Ascending aorta (tissue), 2 donors: ENCODE results near the gene MAGI3. TPM values are rescaled to one million over a fixed set of nuclear protein-coding genes. Genes with fewer than 3 reads are reported as not detected.

Experiments
- DNase-seq, 2 donors: peaks; one replicate each; pipeline ENCODE4 v3.0.0-alpha.2; 2019; ENCODE audit warnings: low spot score in 2 of 2
- H3K27ac ChIP-seq, 2 donors: fragments of 200-600 bp; sonication (generic); one replicate each; pipeline ENCODE4 v1.5.1; 2016 to 2017; ENCODE audit warnings: mild to moderate bottlenecking in 1 of 2
- H3K27me3 ChIP-seq: fragments of 200-600 bp; sonication (generic); one replicate; pipeline ENCODE4 v1.5.1; 2017
- H3K36me3 ChIP-seq, 2 donors: fragments of 200-600 bp; sonication (generic); one replicate each; pipeline ENCODE4 v1.5.1; 2016
- H3K4me1 ChIP-seq, 2 donors: fragments of 200-600 bp; sonication (generic); one replicate each; pipeline ENCODE4 v1.5.1; 2016 to 2017; ENCODE audit warnings: mild to moderate bottlenecking in 1 of 2
- H3K4me3 ChIP-seq, 2 donors: fragments of 200-600 bp; sonication (generic); one replicate each; pipeline ENCODE4 v1.5.1; 2016 to 2017; ENCODE audit warnings: mild to moderate bottlenecking in 1 of 2
- H3K9me3 ChIP-seq, 2 donors: fragments of 200-600 bp; sonication (generic); one replicate each; pipeline ENCODE4 v1.5.1; 2016
- CTCF ChIP-seq, 3 experiments: fragments of 200-600 bp in 2 of 3; fragments of 450-650 bp in 1 of 3; sonication (generic) in 2 of 3; IDR thresholded peaks; one replicate each; pipeline ENCODE4 v1.5.1; 2016 to 2019; ENCODE audit warnings: antibody characterized with exemption in 3 of 3, mild to moderate bottlenecking in 1 of 3, moderate library complexity in 1 of 3
- intact Hi-C: fragments of 100-400 bp; cut with DNase I; formaldehyde crosslinking; loops from one replicate; pipeline ENCODE4 v1.15.1; 2023
- total RNA-seq: library from RNA; depleted of rRNA; stranded (reverse); fragments of >200 nt; gene quantifications from one replicate; pipeline ENCODE4 v1.1.0, GENCODE V29; 2016

MAGI3 gene
- total RNA-seq, 1 donor from 2014 or later, result 14.9 TPM

GRCh38 chr1:113451710-113452109 lies 61.4 kb downstream of the MAGI3 start:
- H3K4me1 ChIP-seq, result peaks cover 0 to 11% of the 10 kb centered on the region in 2 donors
- H3K27ac ChIP-seq, result no peak overlapping the region
- H3K27me3 ChIP-seq, result no peaks in the 10 kb centered on the region
- H3K9me3 ChIP-seq, result no peaks in the 10 kb centered on the region
- no peak for TF ChIP-seq CTCF (IDR thresholded peaks at IDR 0.05)
- intact Hi-C loops, result no loop called here
- H3K4me3 ChIP-seq, result no peak overlapping the region
- no peak for DNase-seq
- no peaks in the 10 kb centered on the region for H3K36me3 ChIP-seq

GRCh38 chr1:113452921-113453770 lies 62.8 kb downstream of the MAGI3 start:
- peak in 1 of 3 experiments; percentile 15 for TF ChIP-seq CTCF (IDR thresholded peaks at IDR 0.05)
- no peaks in the 10 kb centered on the region for H3K36me3 ChIP-seq
- H3K27ac ChIP-seq, result no peak overlapping the region
- H3K9me3 ChIP-seq, result no peaks in the 10 kb centered on the region
- no peak for DNase-seq
- peaks cover 0 to 15% of the 10 kb centered on the region in 2 donors for H3K4me1 ChIP-seq
- H3K4me3 ChIP-seq, result no peak overlapping the region
- intact Hi-C loops, result no loop called here
- no peaks in the 10 kb centered on the region for H3K27me3 ChIP-seq

GRCh38 chr1:113453771-113454083 lies 63.4 kb downstream of the MAGI3 start:
- no peak for DNase-seq
- H3K36me3 ChIP-seq, result no peaks in the 10 kb centered on the region
- H3K27ac ChIP-seq, result no peak overlapping the region
- no peak for TF ChIP-seq CTCF (IDR thresholded peaks at IDR 0.05)
- H3K4me3 ChIP-seq, result no peak overlapping the region
- intact Hi-C loops, result no loop called here
- H3K4me1 ChIP-seq, result peaks cover 0 to 15% of the 10 kb centered on the region in 2 donors
- H3K27me3 ChIP-seq, result no peaks in the 10 kb centered on the region
- H3K9me3 ChIP-seq, result no peaks in the 10 kb centered on the region

DNA sequence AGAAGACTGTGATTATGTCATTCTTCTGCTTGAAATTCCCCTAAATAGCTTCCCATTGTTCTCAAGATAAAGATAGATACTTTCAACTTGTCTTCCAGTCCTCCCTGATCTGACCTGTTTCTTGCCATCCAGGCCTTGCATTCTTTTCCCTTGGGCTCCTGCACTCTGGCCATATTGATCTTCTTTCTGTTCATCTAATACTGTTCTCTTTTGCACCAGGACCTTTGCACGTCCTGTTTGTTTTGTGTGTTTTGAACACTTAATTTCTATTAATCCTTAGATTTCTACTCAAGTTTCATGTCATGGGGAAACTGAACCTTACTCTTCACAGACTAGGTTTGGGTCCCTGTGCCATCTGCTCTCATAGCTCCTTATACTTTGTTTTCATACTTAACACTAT lies 65.1 kb downstream of the MAGI3 start:
- H3K4me1 ChIP-seq, result peaks cover 0 to 20% of the 10 kb centered on the region in 2 donors
- H3K36me3 ChIP-seq, result no peaks in the 10 kb centered on the region
- no peaks in the 10 kb centered on the region for H3K9me3 ChIP-seq
- no peak for DNase-seq
- intact Hi-C loops, result no loop called here
- TF ChIP-seq CTCF (IDR thresholded peaks at IDR 0.05), result no peak
- no peak overlapping the region for H3K4me3 ChIP-seq
- H3K27me3 ChIP-seq, result no peaks in the 10 kb centered on the region
- no peak overlapping the region for H3K27ac ChIP-seq

- intact Hi-C loops, result loop anchor here (2.0 kb wide), 1 partner anchor 66 kb away; the partner anchor contains the start of gene MAGI3
- peak overlapping the region in 1 of 2 donors; percentile 65 for H3K27ac ChIP-seq
Observed at GRCh38 chr1:113456967-113457366, 66.7 kb downstream of the MAGI3 start.

More at GRCh38 chr1:113456967-113457366, 66.7 kb downstream of the MAGI3 start:
- H3K4me1 ChIP-seq, result peaks cover 0 to 20% of the 10 kb centered on the region in 2 donors
- DNase-seq, result peak; percentile 9 to 69
- TF ChIP-seq CTCF (IDR thresholded peaks at IDR 0.05), result no peak
- peaks cover 0 to 9% of the 10 kb centered on the region in 2 donors for H3K9me3 ChIP-seq
- peak overlapping the region in 1 of 2 donors; percentile 40 for H3K4me3 ChIP-seq
- no peaks in the 10 kb centered on the region for H3K36me3 ChIP-seq
- H3K27me3 ChIP-seq, result no peaks in the 10 kb centered on the region
